Psoas muscle (tissue), 8 donors: ENCODE measurements around the gene SPECC1L. TPM values are rescaled to one million over a fixed set of nuclear protein-coding genes. Genes with fewer than 3 reads are reported as not detected.
A peak's percentile ranks its signal among the peaks of the same experiment; 100 is the strongest.

Experiments
- ATAC-seq, 4 donors: fragments of 200-7000 bp; cut with Tn5 transposase; one replicate each; pipeline ENCODE4 v1.9.1; 2020; ENCODE audit warnings: moderate library complexity in 3 of 4, mild to moderate bottlenecking in 2 of 4
- DNase-seq, 2 donors: peaks; one replicate each; pipeline ENCODE4 v3.0.0-alpha.2; 2020
- H3K27ac ChIP-seq: fragments of 200-600 bp; one replicate; pipeline ENCODE4 v1.8.0; 2022
- H3K27me3 ChIP-seq, 3 donors: fragments of 200-600 bp in 1 of 3; one replicate each; pipeline versions ENCODE4 v1.6.1 to v1.8.0; 2013 to 2022; ENCODE audit warnings: low read length in 2 of 3, mild to moderate bottlenecking in 2 of 3, moderate library complexity in 1 of 3; ENCODE audit not compliant: insufficient read depth in 3 of 3
- H3K36me3 ChIP-seq, 2 donors: fragments of 200-600 bp in 1 of 2; one replicate each; pipeline versions ENCODE4 v1.6.1 to v1.8.0; 2013 to 2022; ENCODE audit warnings: low read depth in 1 of 2, mild to moderate bottlenecking in 1 of 2, moderate library complexity in 1 of 2; ENCODE audit not compliant: insufficient read depth in 1 of 2
- H3K4me1 ChIP-seq: fragments of 200-600 bp; one replicate; pipeline ENCODE4 v1.8.0; 2022
- H3K4me3 ChIP-seq: fragments of 200-600 bp; one replicate; pipeline ENCODE4 v1.8.0; 2022; ENCODE audit warnings: mild to moderate bottlenecking
- H3K9me3 ChIP-seq: fragments of 200-600 bp; one replicate; pipeline ENCODE4 v1.8.0; 2022
- CTCF ChIP-seq: fragments of 200-600 bp; IDR thresholded peaks from one replicate; pipeline ENCODE4 v1.8.0; 2022; ENCODE audit warnings: antibody characterized with exemption
- WGBS, 3 donors: extraction: QIAGEN DNeasy Blood & Tissue Kit; methylation state at CpG; one replicate each; pipeline versions ENCODE4 v1.1.6 to v1.1.7; 2013; 5-methylcytosine and 5-hydroxymethylcytosine counted together
- intact Hi-C, 2 donors: fragments of 100-400 bp; cut with DNase I; formaldehyde crosslinking; loops; one replicate each; pipeline versions ENCODE4 v1.11.0 to v1.14.2; 2022
- polyA plus RNA-seq, 3 donors: library from polyadenylated mRNA; stranded (reverse); fragments of 200-250 nt; gene quantifications; one replicate each; pipeline ENCODE4 v1.2.3, GENCODE V29; 2013
- total RNA-seq, 4 donors: library from RNA; stranded (reverse); fragmentation: NEBNext Ultra II Directional in 2 of 4; extraction: Animal tissue kit (Norgen Biotek cat#: 25700) in 2 of 4; gene quantifications; one replicate each; pipeline versions ENCODE4 v1.2.1 to v1.2.4, GENCODE V29; 2021 to 2023
- donor health status: healthy with polysubstance abuse.
- donor health status: DM: no; HTN: no; CAD: no; lungs with moderate emphysema.
- donor health status: Bipolar disorder and iron deficiency.
- donor health status: healthy.
- donor health status: DM: yes; HTN: yes; CAD: no.
- donor health status: DM: no; HTN: no; CAD: no.
- donor health status: DM: no; HTN: no; CAD: no.
- donor health status: DM: yes; HTN: yes; CAD: no.

The SPECC1L gene
- total and polyA plus RNA-seq, 7 donors = 6.8 to 29.9 (median 23.6) TPM

- Histone ChIP-seq H3K4me1 (no peaks in the 10 kb centered on the region), H3K27me3 (peaks cover 0 to 2% (median 0%) of the 10 kb centered on the region in 3 donors), H3K36me3 (no peaks in the 10 kb centered on the region), H3K4me3 (no peak overlapping the region), H3K27ac (no peak overlapping the region), H3K9me3 (peaks cover 4% of the 10 kb centered on the region)
- WGBS, 3 donors = 94 to 95% (median 95%) methylated on average over 14 of the region's 14 CpGs
- DNase-seq = no peak
- no peak for ATAC-seq
- no peak for TF ChIP-seq CTCF
- intact Hi-C loops = no loop called here
Observed at GRCh38 chr22:24225951-24226350, 44.7 kb upstream of the SPECC1L start.

GRCh38 chr22:24230911-24231656, 39.5 kb upstream of the SPECC1L start:
- Histone ChIP-seq H3K9me3 (no peaks in the 10 kb centered on the region), H3K27ac (no peak overlapping the region), H3K4me3 (no peak overlapping the region), H3K4me1 (no peaks in the 10 kb centered on the region), H3K36me3 (no peaks in the 10 kb centered on the region), H3K27me3 (peaks cover 0 to 2% (median 0%) of the 10 kb centered on the region in 3 donors)
- ATAC-seq (no peak), DNase-seq (peak in 1 of 2 donors; percentile 65)
- no peak for TF ChIP-seq CTCF
- WGBS, 3 donors = 62 to 64% (median 63%) methylated on average over 17 to 18 of the region's 18 CpGs
- intact Hi-C loops = loop anchor here in 1 of 2 donors (5.0 kb wide), 1 partner anchor 44 kb away; no protein-coding TSS in a partner anchor

- Histone ChIP-seq H3K27ac (no peak overlapping the region), H3K9me3 (no peaks in the 10 kb centered on the region), H3K4me1 (no peaks in the 10 kb centered on the region), H3K4me3 (no peak overlapping the region), H3K27me3 (peaks cover 0 to 2% (median 0%) of the 10 kb centered on the region in 3 donors), H3K36me3 (no peaks in the 10 kb centered on the region)
- no peak for DNase-seq
- intact Hi-C loops = loop anchor here in 1 of 2 donors (5.0 kb wide), 1 partner anchor 44 kb away; no protein-coding TSS in a partner anchor
- ATAC-seq = no peak
- 88 to 89% (median 88%) methylated on average over 5 to 9 of the region's 9 CpGs for WGBS, 3 donors
- no peak for TF ChIP-seq CTCF
Observed at GRCh38 chr22:24231706-24232105, 38.9 kb upstream of the SPECC1L start.

- no peak for TF ChIP-seq CTCF
- no peaks in the 10 kb centered on the region for H3K36me3 ChIP-seq
- DNase-seq (no peak), ATAC-seq (no peak)
- no peak overlapping the region for H3K4me3 ChIP-seq
- H3K4me1 ChIP-seq = no peaks in the 10 kb centered on the region
- peaks cover 0 to 2% (median 0%) of the 10 kb centered on the region in 3 donors for H3K27me3 ChIP-seq
- H3K9me3 ChIP-seq = no peaks in the 10 kb centered on the region
- intact Hi-C loops = loop anchor here in 1 of 2 donors (5.0 kb wide), 1 partner anchor 45 kb away; no protein-coding TSS in a partner anchor
- no peak overlapping the region for H3K27ac ChIP-seq
- WGBS, 3 donors = 90 to 95% (median 92%) methylated on average over 6 of the region's 6 CpGs
Observed at GRCh38 chr22:24232124-24232523, 38.5 kb upstream of the SPECC1L start.
